GM12864 (cell line): ENCODE data around the gene WWOX.

Experiments
- DNase-seq: peaks from one replicate; pipeline ENCODE4 v3.0.0-alpha.2; 2011; ENCODE audit warnings: low read depth
- H3K4me3 ChIP-seq: 2 replicates; pipeline ENCODE4 v1.5.1; 2011; ENCODE audit warnings: mild to moderate bottlenecking, low read depth, low read length, control low read depth
- TF ChIP-seq, protein P1 (sequence below): IDR thresholded peaks from 2 replicates; pipeline ENCODE4 v1.5.1; 2011; ENCODE audit warnings: low read depth, mild to moderate bottlenecking, moderate library complexity, low read length, control low read depth, inconsistent platforms; ENCODE audit errors: missing control alignments

WWOX gene

DNA sequence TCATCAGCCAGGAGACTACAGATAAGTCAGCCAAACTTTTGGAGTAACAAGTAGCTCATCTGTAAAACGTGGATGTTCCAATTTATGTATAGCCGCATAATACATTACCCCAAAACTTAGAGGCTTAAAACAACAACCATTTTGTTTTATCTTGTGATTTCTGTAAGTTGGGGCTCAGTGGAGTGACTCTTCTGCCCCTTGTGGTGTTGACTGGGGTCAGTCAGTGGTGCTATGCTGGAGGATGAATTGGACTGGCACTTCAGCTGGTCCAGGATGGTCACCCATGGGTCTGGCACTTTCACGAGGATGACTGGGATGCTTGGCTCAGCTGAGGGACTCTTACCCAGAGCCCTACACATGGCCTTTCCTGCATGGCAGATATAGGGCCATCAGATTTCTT lies 172.5 kb downstream of the WWOX start:
- H3K4me3 ChIP-seq, result no peak overlapping the region
- DNase-seq, result no peak
- TF ChIP-seq, protein P1, sequence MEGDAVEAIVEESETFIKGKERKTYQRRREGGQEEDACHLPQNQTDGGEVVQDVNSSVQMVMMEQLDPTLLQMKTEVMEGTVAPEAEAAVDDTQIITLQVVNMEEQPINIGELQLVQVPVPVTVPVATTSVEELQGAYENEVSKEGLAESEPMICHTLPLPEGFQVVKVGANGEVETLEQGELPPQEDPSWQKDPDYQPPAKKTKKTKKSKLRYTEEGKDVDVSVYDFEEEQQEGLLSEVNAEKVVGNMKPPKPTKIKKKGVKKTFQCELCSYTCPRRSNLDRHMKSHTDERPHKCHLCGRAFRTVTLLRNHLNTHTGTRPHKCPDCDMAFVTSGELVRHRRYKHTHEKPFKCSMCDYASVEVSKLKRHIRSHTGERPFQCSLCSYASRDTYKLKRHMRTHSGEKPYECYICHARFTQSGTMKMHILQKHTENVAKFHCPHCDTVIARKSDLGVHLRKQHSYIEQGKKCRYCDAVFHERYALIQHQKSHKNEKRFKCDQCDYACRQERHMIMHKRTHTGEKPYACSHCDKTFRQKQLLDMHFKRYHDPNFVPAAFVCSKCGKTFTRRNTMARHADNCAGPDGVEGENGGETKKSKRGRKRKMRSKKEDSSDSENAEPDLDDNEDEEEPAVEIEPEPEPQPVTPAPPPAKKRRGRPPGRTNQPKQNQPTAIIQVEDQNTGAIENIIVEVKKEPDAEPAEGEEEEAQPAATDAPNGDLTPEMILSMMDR, result no peak

DNA sequence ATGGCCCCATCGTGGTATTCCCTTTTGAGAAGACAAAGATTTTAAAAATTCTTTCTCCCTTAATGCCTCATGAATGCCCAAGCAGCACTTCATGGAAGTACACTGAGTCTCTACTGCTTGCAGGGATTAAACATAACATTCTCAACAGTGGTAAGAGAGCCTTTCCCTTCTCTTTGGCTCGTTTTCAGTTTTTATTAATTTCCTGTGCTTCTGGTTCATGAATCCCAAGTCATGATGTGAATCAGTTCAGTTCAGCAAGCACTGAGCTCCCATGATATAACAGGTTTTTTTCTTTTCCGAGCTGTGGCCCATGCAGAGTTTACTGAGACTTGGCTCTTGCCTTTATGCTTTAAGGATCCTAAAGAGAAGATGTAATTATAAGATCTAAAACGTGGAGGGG lies 175.3 kb downstream of the WWOX start:
- no peak overlapping the region for H3K4me3 ChIP-seq
- DNase-seq, result no peak
- TF ChIP-seq, protein P1, result no peak

DNA sequence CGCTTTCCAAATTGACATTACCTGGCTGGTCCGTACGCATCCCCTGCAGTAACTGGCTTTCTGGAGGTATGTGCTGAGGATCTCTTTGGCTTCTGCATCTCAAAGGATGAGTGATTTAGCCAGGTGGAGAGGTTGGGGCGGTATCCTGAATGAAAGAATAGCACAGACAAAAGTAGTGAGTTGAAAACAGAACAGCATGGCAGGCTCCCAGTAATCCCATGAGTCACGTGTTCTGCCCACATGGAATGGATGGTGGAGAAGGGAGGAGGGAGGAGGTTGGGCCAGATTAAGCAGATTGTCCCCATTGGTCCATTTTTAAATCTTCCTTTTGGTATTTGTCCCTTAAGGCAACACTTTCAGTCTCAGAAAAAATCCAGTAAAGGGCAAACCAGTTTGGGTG lies 176.0 kb downstream of the WWOX start:
- TF ChIP-seq, protein P1, result no peak
- H3K4me3 ChIP-seq, result no peak overlapping the region
- no peak for DNase-seq

DNA sequence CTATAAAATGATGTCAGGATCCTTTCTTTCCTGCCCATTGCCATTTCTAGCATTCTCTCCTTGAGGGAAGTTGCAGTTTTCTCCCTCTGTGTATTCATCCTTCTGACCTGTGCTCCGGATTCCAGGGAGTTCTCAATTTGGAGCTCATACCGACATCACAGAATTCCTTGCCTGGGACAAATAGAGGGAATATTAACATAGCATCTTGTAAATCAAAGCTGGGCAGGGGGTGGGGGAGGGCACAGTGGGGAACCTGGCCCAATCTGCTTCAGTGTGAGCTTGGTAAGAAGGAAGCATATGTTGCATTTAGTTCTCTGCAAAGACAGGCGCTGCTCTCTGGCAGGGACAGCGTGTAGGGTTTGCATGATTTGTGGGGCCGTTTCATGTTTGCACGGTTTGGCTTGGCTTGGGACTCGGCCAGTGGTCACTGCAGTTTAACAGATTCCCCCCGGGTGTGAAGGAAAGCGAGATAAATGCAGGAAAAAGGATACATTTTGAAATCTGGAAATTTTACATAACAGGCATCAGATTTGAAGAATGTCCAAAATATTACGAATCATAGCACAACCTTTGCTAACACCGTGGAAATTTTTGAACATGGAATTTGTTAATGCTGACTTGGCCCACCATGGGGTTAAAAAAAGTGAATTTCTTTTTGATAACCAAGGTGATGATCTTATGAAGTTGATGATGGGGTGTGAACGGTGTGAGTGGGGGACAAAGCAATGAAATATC lies 178.0 kb downstream of the WWOX start:
- DNase-seq, result no peak
- TF ChIP-seq, protein P1, result no peak
- no peak overlapping the region for H3K4me3 ChIP-seq

DNA sequence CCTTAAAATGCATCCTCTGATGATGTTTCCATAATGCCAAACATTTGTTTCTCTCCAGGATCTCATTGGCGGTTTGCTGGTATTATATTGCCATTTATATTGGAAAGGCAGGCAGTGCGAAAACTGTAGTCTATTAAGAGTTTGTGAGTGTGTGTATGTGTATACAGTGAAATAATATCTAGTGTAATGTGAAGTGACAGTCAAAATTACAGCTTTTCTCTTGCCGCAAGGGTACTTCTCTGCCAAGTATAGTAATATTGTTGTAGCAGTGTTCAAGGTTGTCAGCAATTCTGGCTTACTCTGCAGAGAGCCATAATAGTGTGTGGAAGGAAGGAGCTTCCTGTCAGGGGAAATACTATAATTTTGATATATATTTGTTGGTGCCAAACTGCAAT lies 178.6 kb downstream of the WWOX start:
- no peak for DNase-seq
- H3K4me3 ChIP-seq, result no peak overlapping the region
- TF ChIP-seq, protein P1, result no peak

DNA sequence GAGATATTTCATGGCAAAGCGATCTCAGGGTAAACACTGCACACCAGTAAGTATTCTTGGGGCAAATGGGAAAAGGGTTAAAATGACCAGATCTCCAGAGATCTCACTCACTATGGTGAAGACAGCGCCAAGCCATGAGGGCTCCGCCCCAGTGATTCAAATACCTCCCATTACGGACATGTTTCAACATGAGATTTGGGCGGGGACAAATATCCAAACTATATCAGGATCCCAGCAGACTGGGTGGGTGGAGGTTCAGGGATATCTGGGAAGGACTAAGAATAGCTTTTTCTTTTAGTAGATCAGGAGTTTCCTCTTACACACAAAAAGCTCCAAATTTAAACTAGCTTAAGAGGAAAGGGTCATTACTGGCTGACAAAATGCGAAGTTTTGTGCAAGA lies 181.7 kb downstream of the WWOX start:
- TF ChIP-seq, protein P1, result no peak
- no peak for DNase-seq
- H3K4me3 ChIP-seq, result no peak overlapping the region

DNA sequence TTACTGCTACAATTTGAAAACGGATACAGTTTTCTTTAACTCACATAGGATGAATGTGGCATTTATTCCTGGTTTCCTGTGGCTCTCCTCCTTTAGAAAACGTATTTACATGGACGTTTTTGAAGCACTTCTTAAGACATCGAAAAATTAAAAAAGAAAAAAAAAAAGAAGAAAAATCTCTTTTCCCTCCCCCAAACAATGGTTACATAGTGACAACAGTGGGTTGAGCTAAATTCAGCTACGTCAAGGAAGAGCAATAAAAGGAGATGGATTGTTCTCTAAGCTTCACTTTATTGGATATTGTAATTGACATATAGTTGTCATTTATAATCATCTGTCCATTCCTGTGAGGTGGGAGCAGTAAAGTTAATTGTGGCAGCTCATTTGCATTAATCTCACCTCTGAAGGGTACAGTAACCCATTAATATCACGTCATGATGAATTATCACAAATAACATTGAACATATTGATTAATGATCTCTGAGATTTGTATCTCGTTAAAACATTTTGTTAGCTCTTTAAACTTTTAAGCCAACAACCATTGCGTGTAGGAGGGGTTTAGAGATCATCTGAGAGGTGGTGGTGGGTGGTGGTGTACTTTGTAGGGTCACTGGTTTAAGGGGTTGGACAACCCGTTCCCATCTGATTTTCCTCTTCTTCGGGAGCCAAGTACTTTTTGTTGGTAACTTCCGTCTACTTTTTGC lies 184.2 kb downstream of the WWOX start:
- H3K4me3 ChIP-seq, result no peak overlapping the region
- TF ChIP-seq, protein P1, result no peak
- no peak for DNase-seq
